Measurements from ENCODE around the gene TRAF3.
A peak's percentile ranks its signal among the peaks of the same experiment; 100 is the strongest.

TRAF3 gene

GRCh38 chr14:102937331-102938175 is 160.3 kb downstream of the TRAF3 start:
- H3K4me1 Mint-ChIP-seq: no peaks in the 10 kb centered on the region
- no peak for DNase-seq
- CTCF ChIA-PET: no interaction called here
- H3K36me3 Mint-ChIP-seq: no peaks in the 10 kb centered on the region
- peaks cover 11% of the 10 kb centered on the region for H3K27me3 Mint-ChIP-seq
- no peak overlapping the region for H3K4me3 Mint-ChIP-seq
- no peak overlapping the region for H3K27ac Mint-ChIP-seq
- no peaks in the 10 kb centered on the region for H3K9me3 Mint-ChIP-seq

GRCh38 chr14:102938191-102938590 is 160.9 kb downstream of the TRAF3 start:
- no peak overlapping the region for H3K4me3 Mint-ChIP-seq
- no peak overlapping the region for H3K27ac Mint-ChIP-seq
- no peaks in the 10 kb centered on the region for H3K4me1 Mint-ChIP-seq
- peaks cover 7% of the 10 kb centered on the region for H3K27me3 Mint-ChIP-seq
- H3K36me3 Mint-ChIP-seq: no peaks in the 10 kb centered on the region
- no peak for DNase-seq
- CTCF ChIA-PET: no interaction called here
- no peaks in the 10 kb centered on the region for H3K9me3 Mint-ChIP-seq

GRCh38 chr14:102939329-102939728 is 162.1 kb downstream of the TRAF3 start:
- no peak overlapping the region for H3K27ac Mint-ChIP-seq
- CTCF ChIA-PET: no interaction called here

GRCh38 chr14:102939820-102940561 is 162.7 kb downstream of the TRAF3 start:
- no peak for DNase-seq
- Mint-ChIP-seq H3K36me3 (no peaks in the 10 kb centered on the region), H3K9me3 (no peaks in the 10 kb centered on the region), H3K27ac (no peak overlapping the region), H3K4me1 (no peaks in the 10 kb centered on the region), H3K4me3 (no peak overlapping the region), H3K27me3 (peaks cover 4% of the 10 kb centered on the region)
- CTCF ChIA-PET: no interaction called here

More at GRCh38 chr14:102939329-102939728, 162.1 kb downstream of the TRAF3 start:
- Mint-ChIP-seq H3K9me3 (no peaks in the 10 kb centered on the region), H3K4me3 (no peak overlapping the region), H3K27me3 (peaks cover 4% of the 10 kb centered on the region), H3K4me1 (no peaks in the 10 kb centered on the region), H3K36me3 (no peaks in the 10 kb centered on the region)
- no peak for DNase-seq

- Mint-ChIP-seq H3K4me3 (no peak overlapping the region), H3K9me3 (no peaks in the 10 kb centered on the region), H3K4me1 (no peaks in the 10 kb centered on the region), H3K36me3 (no peaks in the 10 kb centered on the region), H3K27me3 (peaks cover 8% of the 10 kb centered on the region), H3K27ac (no peak overlapping the region)
- no peak for DNase-seq
- CTCF ChIA-PET: no interaction called here
These were observed 163.6 kb downstream of the TRAF3 start for GRCh38 chr14:102940729-102941362.

GRCh38 chr14:102941419-102942011 is 164.3 kb downstream of the TRAF3 start:
- Mint-ChIP-seq H3K4me1 (peaks cover 4% of the 10 kb centered on the region), H3K36me3 (no peaks in the 10 kb centered on the region), H3K27me3 (peaks cover 8% of the 10 kb centered on the region), H3K9me3 (no peaks in the 10 kb centered on the region), H3K27ac (no peak overlapping the region), H3K4me3 (no peak overlapping the region)
- CTCF ChIA-PET: no interaction called here
- no peak for DNase-seq

GRCh38 chr14:102942069-102942468 is 164.8 kb downstream of the TRAF3 start:
- CTCF ChIA-PET: no interaction called here
- peaks cover 9% of the 10 kb centered on the region for H3K4me1 Mint-ChIP-seq
- H3K27ac Mint-ChIP-seq: no peak overlapping the region
- no peak for DNase-seq
- H3K4me3 Mint-ChIP-seq: no peak overlapping the region
- no peaks in the 10 kb centered on the region for H3K36me3 Mint-ChIP-seq
- H3K9me3 Mint-ChIP-seq: no peaks in the 10 kb centered on the region
- peaks cover 8% of the 10 kb centered on the region for H3K27me3 Mint-ChIP-seq

GRCh38 chr14:102943454-102943853 is 166.2 kb downstream of the TRAF3 start:
- Mint-ChIP-seq H3K4me3 (no peak overlapping the region), H3K27ac (no peak overlapping the region), H3K36me3 (no peaks in the 10 kb centered on the region), H3K9me3 (no peaks in the 10 kb centered on the region), H3K4me1 (peaks cover 18% of the 10 kb centered on the region), H3K27me3 (peaks cover 4% of the 10 kb centered on the region)
- CTCF ChIA-PET: no interaction called here
- no peak for DNase-seq

- Mint-ChIP-seq H3K36me3 (no peaks in the 10 kb centered on the region), H3K27ac (no peak overlapping the region), H3K27me3 (peaks cover 4% of the 10 kb centered on the region), H3K4me3 (no peak overlapping the region), H3K9me3 (no peaks in the 10 kb centered on the region), H3K4me1 (peaks cover 21% of the 10 kb centered on the region)
- CTCF ChIA-PET: no interaction called here
- DNase-seq: no peak
These were observed 166.7 kb downstream of the TRAF3 start for GRCh38 chr14:102943979-102944378.

GRCh38 chr14:102944448-102945330 is 167.4 kb downstream of the TRAF3 start:
- no peak overlapping the region for H3K27ac Mint-ChIP-seq
- H3K4me1 Mint-ChIP-seq: peaks cover 29% of the 10 kb centered on the region
- H3K36me3 Mint-ChIP-seq: no peaks in the 10 kb centered on the region
- CTCF ChIA-PET: no interaction called here
- H3K4me3 Mint-ChIP-seq: no peak overlapping the region
- peaks cover 4% of the 10 kb centered on the region for H3K27me3 Mint-ChIP-seq
- H3K9me3 Mint-ChIP-seq: no peaks in the 10 kb centered on the region
- no peak for DNase-seq

- H3K27ac Mint-ChIP-seq: no peak overlapping the region
- H3K4me3 Mint-ChIP-seq: no peak overlapping the region
- H3K9me3 Mint-ChIP-seq: no peaks in the 10 kb centered on the region
- CTCF ChIA-PET: no interaction called here
- DNase-seq: no peak
- H3K27me3 Mint-ChIP-seq: peaks cover 4% of the 10 kb centered on the region
- H3K4me1 Mint-ChIP-seq: peaks cover 31% of the 10 kb centered on the region
- no peaks in the 10 kb centered on the region for H3K36me3 Mint-ChIP-seq
These were observed 168.3 kb downstream of the TRAF3 start for GRCh38 chr14:102945346-102946130.

- Mint-ChIP-seq H3K27me3 (peaks cover 4% of the 10 kb centered on the region), H3K36me3 (no peaks in the 10 kb centered on the region), H3K9me3 (no peaks in the 10 kb centered on the region), H3K27ac (peak overlapping the region; percentile 84), H3K4me3 (no peak overlapping the region), H3K4me1 (peaks cover 31% of the 10 kb centered on the region)
- no peak for DNase-seq
- CTCF ChIA-PET: no interaction called here
These were observed 170.3 kb downstream of the TRAF3 start for GRCh38 chr14:102947321-102948103.

- no peak for DNase-seq
- Mint-ChIP-seq H3K4me1 (peaks cover 31% of the 10 kb centered on the region), H3K4me3 (no peak overlapping the region), H3K9me3 (no peaks in the 10 kb centered on the region), H3K36me3 (no peaks in the 10 kb centered on the region), H3K27ac (peak overlapping the region; percentile 77), H3K27me3 (peaks cover 4% of the 10 kb centered on the region)
- CTCF ChIA-PET: no interaction called here
These were observed 171.4 kb downstream of the TRAF3 start for GRCh38 chr14:102948698-102949061.

All from activated naive CD4-positive, alpha-beta T cell treated with anti-CD3 and anti-CD28 coated beads, Interleukin-2, amount 10 ng/mL, durations not matched to agents 7 days and 5 days (primary cell).